NCI-H2196 (cell line): ENCODE results near the gene HSD11B2.

Source experiments
- DNase-seq: peaks from one replicate; lab custom pipeline; 2025; ENCODE audit not compliant: unreplicated experiment; lab: John Stamatoyannopoulos, UW

HSD11B2 gene

GRCh38 chr16:67448580-67448979 lies 17.7 kb downstream of the HSD11B2 start:
- no peak for DNase-seq

- peak; percentile 48 for DNase-seq
These were observed 18.4 kb downstream of the HSD11B2 start for GRCh38 chr16:67449336-67449735.

GRCh38 chr16:67449739-67450138 lies 18.8 kb downstream of the HSD11B2 start:
- no peak for DNase-seq

GRCh38 chr16:67451061-67451703 lies 20.3 kb downstream of the HSD11B2 start:
- DNase-seq: no peak

GRCh38 chr16:67451704-67452435 lies 20.9 kb downstream of the HSD11B2 start:
- peak; percentile 67 for DNase-seq

GRCh38 chr16:67454104-67454503 lies 23.2 kb downstream of the HSD11B2 start:
- DNase-seq: no peak

GRCh38 chr16:67454852-67455251 lies 23.9 kb downstream of the HSD11B2 start:
- DNase-seq: no peak

- peak; percentile 54 for DNase-seq
These were observed 25.6 kb downstream of the HSD11B2 start for GRCh38 chr16:67456391-67457081.

- no peak for DNase-seq
These were observed 26.7 kb downstream of the HSD11B2 start for GRCh38 chr16:67457611-67458010.

GRCh38 chr16:67458121-67458641 lies 27.3 kb downstream of the HSD11B2 start:
- no peak for DNase-seq

GRCh38 chr16:67459066-67459860 lies 28.3 kb downstream of the HSD11B2 start:
- DNase-seq: peak; percentile 39

- no peak for DNase-seq
These were observed 28.9 kb downstream of the HSD11B2 start for GRCh38 chr16:67459861-67460150.

GRCh38 chr16:67460168-67460567 lies 29.2 kb downstream of the HSD11B2 start:
- DNase-seq: no peak

- no peak for DNase-seq
These were observed 30.0 kb downstream of the HSD11B2 start for GRCh38 chr16:67460961-67461360.

- no peak for DNase-seq
These were observed 30.8 kb downstream of the HSD11B2 start for GRCh38 chr16:67461600-67462278.

GRCh38 chr16:67462279-67462655 lies 31.3 kb downstream of the HSD11B2 start:
- DNase-seq: no peak

- no peak for DNase-seq
These were observed 32.1 kb downstream of the HSD11B2 start for GRCh38 chr16:67463059-67463458.

GRCh38 chr16:67463691-67464090 lies 32.8 kb downstream of the HSD11B2 start:
- DNase-seq: no peak

GRCh38 chr16:67464565-67464964 lies 33.6 kb downstream of the HSD11B2 start:
- DNase-seq: no peak

GRCh38 chr16:67466581-67466980 lies 35.7 kb downstream of the HSD11B2 start:
- DNase-seq: no peak

GRCh38 chr16:67468731-67469130 lies 37.8 kb downstream of the HSD11B2 start:
- DNase-seq: no peak
